GM19324 (cell line): Measurements from ENCODE around the gene SRRT.
"Not testable (repeated sequence)": the region's sequence is repeated elsewhere in the genome, so short reads cannot be mapped to it uniquely, and the experiment has no call there.

Experiments used
- ATAC-seq: cut with Tn5 transposase; IDR thresholded peaks from one replicate; pipeline ENCODE4 v1.9.1; 2021; ENCODE audit warnings: mild to moderate bottlenecking, moderate library complexity; ENCODE audit not compliant: unreplicated experiment, low FRiP score

The SRRT gene

GRCh38 chr7:100919335-100919734, 44.4 kb downstream of the SRRT start:
- not testable (repeated sequence) for ATAC-seq

GRCh38 chr7:100919779-100920437, 45.0 kb downstream of the SRRT start:
- ATAC-seq: not testable (repeated sequence)

- ATAC-seq: no peak
These were observed 46.1 kb downstream of the SRRT start for GRCh38 chr7:100921039-100921438.

GRCh38 chr7:100923616-100924015, 48.7 kb downstream of the SRRT start:
- ATAC-seq: not testable (repeated sequence)

- ATAC-seq: no peak
These were observed 54.9 kb downstream of the SRRT start for GRCh38 chr7:100929808-100930174.

- no peak for ATAC-seq
These were observed 58.8 kb downstream of the SRRT start for GRCh38 chr7:100933734-100934133.

GRCh38 chr7:100935381-100935780, 60.5 kb downstream of the SRRT start:
- not testable (repeated sequence) for ATAC-seq

GRCh38 chr7:100936167-100936566, 61.3 kb downstream of the SRRT start:
- not testable (repeated sequence) for ATAC-seq
